ENCODE results near the gene HAAO. TPM values are rescaled to one million over a fixed set of nuclear protein-coding genes. Genes with fewer than 3 reads are reported as not detected.
A peak's percentile ranks its signal among the peaks of the same experiment; 100 is the strongest.

The HAAO gene
- total and polyA plus RNA-seq, 2 of the 13 experiments (the other 11 are each of a cell fraction or from before 2014, with no cell fraction given): 36.1 to 42.7 TPM

- TF ChIP-seq FOXC1 (CRISPR knock-in tag; IDR thresholded peaks at IDR 0.05; ENCODE audit: borderline replicate concordance) (peak; percentile 46; the same call in 1 of the 2 replicates), ZNF451 (CRISPR knock-in tag; IDR thresholded peaks at IDR 0.05) (no peak), KDM6A (CRISPR knock-in tag; IDR thresholded peaks at IDR 0.05; ENCODE audit: low read depth) (peak; percentile 42), ZSCAN5A (CRISPR knock-in tag; IDR thresholded peaks at IDR 0.05; ENCODE audit: borderline replicate concordance) (no peak), ZNF724P (CRISPR knock-in tag; IDR thresholded peaks at IDR 0.05; ENCODE audit: borderline replicate concordance) (no peak), ZNF672 (CRISPR knock-in tag; IDR thresholded peaks at IDR 0.05) (no peak), ZBTB44 (CRISPR knock-in tag; IDR thresholded peaks at IDR 0.05) (no peak), DZIP1 (CRISPR knock-in tag; IDR thresholded peaks at IDR 0.05) (no peak), HMGA1 (CRISPR knock-in tag; conservative IDR thresholded peaks at IDR 0.05) (no peak), ZNF546 (CRISPR knock-in tag; conservative IDR thresholded peaks at IDR 0.05) (no peak), ZNF691 (CRISPR knock-in tag; IDR thresholded peaks at IDR 0.05; ENCODE audit: borderline replicate concordance, low read depth) (no peak), IKZF5 (CRISPR knock-in tag; IDR thresholded peaks at IDR 0.05) (peak; percentile 54; the same call in 1 of the 2 replicates), ARID4A (CRISPR knock-in tag; IDR thresholded peaks at IDR 0.05; ENCODE audit: borderline replicate concordance) (0 out of 2 replicates have a peak, but pooled peaks have one; percentile 26), SATB2 (CRISPR knock-in tag; IDR thresholded peaks at IDR 0.05) (no peak), RFXANK (CRISPR knock-in tag; IDR thresholded peaks at IDR 0.05) (no peak), REL (CRISPR knock-in tag; conservative IDR thresholded peaks at IDR 0.05) (no peak)
These were observed 4.5 kb downstream of the HAAO start (continued) for GRCh38 chr2:42787788-42788477.
